GM21447 (cell line): ENCODE results near the gene HOXB3.

ENCODE experiments used
- ATAC-seq: cut with Tn5 transposase; IDR thresholded peaks from one replicate; pipeline ENCODE4 v1.9.1; 2021; ENCODE audit not compliant: unreplicated experiment

Gene HOXB3

GRCh38 chr17:48571024-48571818 is 18.8 kb downstream of the HOXB3 start:
- ATAC-seq: no peak

GRCh38 chr17:48570325-48571023 is 19.6 kb downstream of the HOXB3 start:
- ATAC-seq: no peak

GRCh38 chr17:48569674-48570324 is 20.2 kb downstream of the HOXB3 start:
- no peak for ATAC-seq

DNA sequence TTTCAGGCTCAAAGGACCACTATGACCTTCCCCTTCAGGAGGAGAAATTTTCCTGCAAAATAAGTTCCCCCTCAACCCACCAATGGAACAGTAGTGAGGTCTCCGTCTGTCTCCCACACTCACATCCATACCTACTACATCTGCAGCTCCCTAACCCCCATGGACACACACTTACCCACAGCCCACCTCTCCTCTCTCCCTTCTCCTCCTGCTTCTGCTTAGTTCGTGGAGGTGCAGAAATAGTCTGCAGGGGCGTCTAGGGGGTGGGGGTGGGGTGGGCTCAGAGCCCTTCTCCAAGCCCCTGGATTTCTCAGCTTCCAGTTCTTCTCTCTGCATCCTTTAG is 20.8 kb downstream of the HOXB3 start:
- no peak for ATAC-seq

- no peak for ATAC-seq
Observed at GRCh38 chr17:48568499-48569239, 21.4 kb downstream of the HOXB3 start.

- ATAC-seq: no peak
Observed at GRCh38 chr17:48567646-48568354, 22.2 kb downstream of the HOXB3 start.

GRCh38 chr17:48567209-48567608 is 22.8 kb downstream of the HOXB3 start:
- no peak for ATAC-seq

DNA sequence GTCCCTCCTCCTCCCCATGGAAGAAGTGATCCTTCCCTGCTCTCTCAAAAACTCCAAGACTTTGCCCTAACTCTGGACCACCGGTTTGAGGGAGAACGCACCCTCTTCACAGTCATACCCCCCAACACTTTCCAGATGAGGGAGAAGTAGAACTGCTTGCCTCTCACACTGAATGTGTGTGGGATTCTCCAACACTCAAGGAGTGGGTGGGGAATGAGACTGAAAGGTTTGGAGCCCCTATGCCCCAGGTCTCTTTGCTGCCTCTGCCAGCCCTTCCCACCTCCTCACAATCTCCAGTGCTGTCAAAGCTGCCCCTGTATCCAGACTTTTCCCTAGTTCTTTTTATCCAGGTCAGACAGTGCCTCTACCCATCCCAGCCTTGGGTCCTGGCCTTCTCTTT is 23.3 kb downstream of the HOXB3 start:
- no peak for ATAC-seq

DNA sequence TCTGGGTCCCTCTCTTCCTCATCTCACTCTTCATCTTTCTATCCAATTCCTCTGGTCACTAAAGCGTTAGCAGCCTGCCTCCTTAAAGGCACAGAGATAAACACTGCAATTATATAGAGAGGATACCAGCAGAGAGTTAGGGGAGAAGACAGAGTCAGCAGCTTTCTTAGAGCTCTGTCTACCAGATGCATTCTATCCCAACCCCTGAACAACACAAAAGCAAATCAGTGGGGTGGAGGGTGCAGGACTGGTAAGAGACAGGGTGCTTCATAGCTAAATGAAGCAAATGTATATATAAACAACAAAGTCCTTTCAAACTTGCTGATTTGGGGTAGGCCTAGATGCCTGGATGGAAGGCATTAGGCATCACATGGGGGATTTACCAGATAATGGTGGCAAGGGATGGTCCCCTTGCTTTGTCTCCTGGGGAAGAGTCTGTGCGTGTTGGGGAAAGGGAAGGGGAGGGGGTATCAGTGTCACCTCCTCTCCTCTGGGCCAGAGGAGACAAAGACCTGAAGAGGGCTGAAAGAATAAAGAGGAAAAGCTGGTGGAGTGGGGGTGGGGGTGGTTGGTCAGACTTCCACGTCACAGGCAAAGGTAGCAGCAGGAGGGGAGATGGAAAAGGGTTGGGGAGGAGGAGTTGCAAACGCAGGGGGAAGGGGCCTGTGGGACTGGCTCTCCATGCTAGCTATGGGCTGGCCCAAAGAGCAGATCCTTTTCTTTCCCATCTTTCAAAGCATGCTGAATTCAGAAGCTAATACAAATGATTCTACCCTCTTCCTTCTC is 23.9 kb downstream of the HOXB3 start:
- no peak for ATAC-seq

DNA sequence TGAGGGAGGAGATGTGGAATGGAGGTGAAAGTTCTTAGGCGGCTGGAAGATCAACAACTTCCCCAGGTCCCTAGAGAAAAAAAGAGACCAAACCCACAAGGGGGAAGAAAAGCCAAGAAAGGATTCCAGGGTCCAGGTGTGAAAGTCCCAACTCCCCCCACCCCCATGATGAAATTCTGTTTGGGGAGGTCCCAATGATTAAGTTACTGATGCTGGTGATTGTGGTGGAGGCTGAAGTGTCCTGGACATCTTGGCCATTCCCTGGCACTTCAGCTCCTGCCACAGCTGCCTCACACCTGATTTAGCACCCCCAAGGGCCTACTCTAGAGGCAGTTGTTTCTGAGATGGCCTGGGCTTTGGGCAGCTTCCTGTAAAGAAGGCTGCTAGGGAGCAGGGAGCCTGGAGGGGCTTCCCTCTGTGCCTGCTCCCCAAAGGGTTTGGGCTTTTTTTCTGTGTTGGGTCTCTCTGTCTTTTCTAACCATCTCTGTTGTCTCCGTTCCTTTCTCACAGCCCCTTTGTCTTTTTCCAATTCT is 25.0 kb downstream of the HOXB3 start:
- no peak for ATAC-seq

- ATAC-seq: no peak
Observed at GRCh38 chr17:48564188-48565021, 25.6 kb downstream of the HOXB3 start.

DNA sequence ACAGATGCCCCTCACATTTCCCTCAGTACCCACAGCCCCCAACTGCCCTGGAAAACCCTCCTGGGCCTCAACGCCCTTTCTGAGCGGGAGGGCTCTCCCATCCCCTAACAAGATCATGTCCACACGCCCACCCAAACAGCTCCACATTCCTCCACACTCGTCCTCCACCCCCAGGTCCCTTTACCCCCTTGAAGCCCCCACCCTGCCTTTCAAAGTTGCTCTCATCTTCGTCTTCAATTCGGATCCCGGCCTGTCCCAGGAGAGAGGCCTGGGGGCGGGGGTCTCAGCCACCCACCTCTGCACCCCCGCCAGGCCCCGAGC is 26.2 kb downstream of the HOXB3 start:
- ATAC-seq: no peak

DNA sequence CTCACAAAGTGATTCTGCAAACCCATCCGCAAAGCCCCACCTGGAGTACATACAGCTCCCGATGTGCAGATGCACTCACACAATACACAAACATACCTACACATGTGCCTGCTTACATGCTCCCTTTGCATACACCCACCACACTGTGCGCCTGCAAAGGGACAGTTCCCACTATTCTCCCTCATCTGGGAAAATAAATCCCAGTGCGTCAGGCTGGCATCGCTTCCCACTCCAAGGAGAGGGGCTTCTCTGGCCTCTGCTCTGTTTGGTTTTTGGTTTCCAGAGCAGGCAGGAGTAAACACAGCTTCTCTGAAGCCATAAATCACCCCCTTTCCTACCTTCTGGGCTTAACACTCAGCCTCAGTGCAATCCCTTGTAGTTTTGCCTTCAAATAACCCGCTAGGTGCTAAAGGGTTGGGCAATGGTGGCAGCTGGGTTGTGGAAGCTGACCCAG is 26.6 kb downstream of the HOXB3 start:
- ATAC-seq: no peak

DNA sequence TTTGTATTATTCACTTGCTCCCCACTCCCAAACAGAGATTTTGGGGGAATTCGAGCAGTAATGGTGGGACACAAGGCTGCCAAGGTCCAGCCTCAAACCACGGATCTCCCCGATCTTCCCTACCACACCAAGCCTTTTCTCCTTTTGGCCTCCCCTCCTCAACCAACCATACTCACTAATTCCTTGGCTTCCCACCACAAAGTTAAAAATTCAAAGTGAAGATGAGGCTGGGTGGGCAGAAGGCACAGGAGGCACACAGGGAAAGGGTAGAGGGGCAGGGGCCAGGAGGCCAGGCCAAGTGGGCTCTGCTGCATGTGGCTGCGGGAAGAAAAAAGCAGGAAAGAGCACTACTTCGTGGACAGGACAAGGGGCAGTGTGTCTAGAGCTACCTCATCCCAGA is 27.1 kb downstream of the HOXB3 start:
- no peak for ATAC-seq

- peak; percentile 61 for ATAC-seq
Observed at GRCh38 chr17:48561884-48562810, 27.9 kb downstream of the HOXB3 start.

DNA sequence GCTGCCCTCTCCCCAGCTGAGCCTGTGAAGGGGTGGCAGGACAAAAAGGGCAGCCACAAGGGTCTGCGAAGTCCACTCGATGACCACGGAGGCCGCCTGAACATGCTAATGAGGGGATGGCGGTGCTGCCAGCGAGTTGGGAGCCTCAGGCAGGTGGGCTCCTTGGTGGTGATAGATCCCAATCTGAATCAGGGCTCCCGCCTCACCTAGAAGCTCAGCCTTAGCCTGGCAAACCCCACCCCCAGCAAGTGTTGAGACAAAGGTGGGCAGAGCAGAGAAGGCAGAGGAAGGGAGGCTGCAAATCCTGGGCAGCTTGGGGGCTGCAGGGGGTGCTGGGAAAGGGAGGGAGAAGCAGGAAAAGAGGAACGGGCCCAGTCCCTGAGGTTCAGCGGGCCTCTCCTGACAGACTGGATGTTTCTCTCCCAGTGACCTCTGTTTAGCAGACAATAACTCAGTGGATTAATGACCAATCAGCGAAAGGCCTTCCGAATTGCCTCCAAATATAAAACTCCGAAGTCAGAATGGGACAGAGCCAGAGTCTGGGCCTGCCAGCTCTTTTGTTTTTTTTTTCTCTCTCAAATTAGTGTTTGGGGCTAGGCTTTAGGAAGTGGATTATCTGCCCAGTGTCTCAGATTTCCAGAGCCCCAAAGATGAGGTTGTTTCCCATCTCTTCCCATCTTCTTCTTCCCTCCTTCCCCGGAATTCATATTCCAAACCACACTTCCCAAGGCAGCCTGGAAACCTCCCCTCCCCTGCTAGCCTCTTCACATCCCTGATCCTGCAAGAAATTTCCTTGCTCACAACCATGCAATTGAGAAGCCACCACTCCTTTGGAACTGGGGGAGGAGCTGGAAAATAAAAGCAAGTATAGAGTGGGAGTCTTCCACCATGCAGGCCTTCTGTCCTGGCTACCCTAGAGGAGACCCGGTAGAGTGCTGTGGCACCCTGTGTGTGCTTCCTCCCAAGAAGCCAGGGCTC is 29.9 kb downstream of the HOXB3 start:
- no peak for ATAC-seq
